Measurements from ENCODE around the gene NEURL1.

The NEURL1 gene

DNA sequence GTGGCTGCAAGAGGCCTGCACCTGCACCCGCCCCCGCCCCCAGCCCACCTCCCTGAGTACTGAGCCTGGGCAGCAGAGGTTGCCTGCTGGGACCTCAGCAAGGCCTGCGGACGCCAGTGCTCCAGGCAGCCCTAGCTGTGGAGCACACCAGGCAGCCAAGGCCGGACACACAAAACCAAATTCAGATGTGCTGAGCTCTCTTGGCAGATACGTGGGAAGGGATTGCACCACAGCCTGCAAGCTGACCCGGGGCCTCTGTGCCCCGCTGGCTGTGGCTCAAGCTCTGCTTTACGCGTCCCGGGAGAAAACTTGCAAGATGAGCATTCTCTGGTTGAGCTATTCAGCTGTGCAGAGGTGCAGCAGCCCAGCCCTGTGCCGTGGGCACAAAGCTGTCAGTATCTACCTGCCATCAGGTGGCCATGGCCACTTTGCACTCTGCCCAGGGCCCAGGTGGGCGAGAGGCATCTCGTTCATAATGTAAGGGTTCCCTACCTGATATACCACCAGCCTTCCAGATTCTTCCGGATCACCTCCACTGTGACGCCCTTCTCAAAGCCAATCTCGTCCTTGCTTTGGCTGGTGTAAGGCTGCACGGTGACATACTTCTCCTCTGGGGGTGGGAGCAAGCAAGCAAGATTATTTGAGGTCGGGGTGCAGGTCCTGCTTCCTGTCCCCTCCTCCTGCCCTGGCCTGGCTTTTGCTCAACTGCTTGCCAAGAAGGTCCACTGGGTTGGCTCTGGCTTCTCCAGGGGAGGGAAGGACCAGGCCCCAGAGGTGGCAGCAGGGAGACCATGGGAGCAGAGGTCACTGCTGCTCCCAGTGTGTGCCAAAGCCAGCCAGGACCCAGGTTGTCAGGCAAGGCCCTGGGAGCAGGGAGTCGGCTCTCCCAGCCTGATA, 123.4 kb downstream of the NEURL1 start:
- no peak for TF ChIP-seq ZNF274 (IDR thresholded peaks at IDR 0.05; ENCODE audit: low read depth, low read length)
- no peak for TF ChIP-seq SUZ12 (IDR thresholded peaks at IDR 0.05; ENCODE audit: extremely low read depth, insufficient read depth, insufficient read length)
- TF ChIP-seq YY1 (IDR thresholded peaks at IDR 0.05; ENCODE audit: insufficient read depth, insufficient read length): no peak
- H3K36me3 ChIP-seq (ENCODE audit: insufficient read depth, insufficient read length, low read length): peaks cover 75% of the 10 kb centered on the region
- H3K27me3 ChIP-seq (ENCODE audit: insufficient read depth, insufficient read length): no peaks in the 10 kb centered on the region
- no peak overlapping the region for H3K9ac ChIP-seq (ENCODE audit: insufficient read length, low read depth)
- peaks cover 2% of the 10 kb centered on the region for H3K4me1 ChIP-seq (ENCODE audit: insufficient read depth, insufficient read length)
- H3K4me3 ChIP-seq (ENCODE audit: insufficient read length, low read depth): no peak overlapping the region
- H3K9me3 ChIP-seq (ENCODE audit: insufficient read depth, low read length): no peaks in the 10 kb centered on the region
- DNase-seq (ENCODE audit: low read depth, low spot score): no peak

DNA sequence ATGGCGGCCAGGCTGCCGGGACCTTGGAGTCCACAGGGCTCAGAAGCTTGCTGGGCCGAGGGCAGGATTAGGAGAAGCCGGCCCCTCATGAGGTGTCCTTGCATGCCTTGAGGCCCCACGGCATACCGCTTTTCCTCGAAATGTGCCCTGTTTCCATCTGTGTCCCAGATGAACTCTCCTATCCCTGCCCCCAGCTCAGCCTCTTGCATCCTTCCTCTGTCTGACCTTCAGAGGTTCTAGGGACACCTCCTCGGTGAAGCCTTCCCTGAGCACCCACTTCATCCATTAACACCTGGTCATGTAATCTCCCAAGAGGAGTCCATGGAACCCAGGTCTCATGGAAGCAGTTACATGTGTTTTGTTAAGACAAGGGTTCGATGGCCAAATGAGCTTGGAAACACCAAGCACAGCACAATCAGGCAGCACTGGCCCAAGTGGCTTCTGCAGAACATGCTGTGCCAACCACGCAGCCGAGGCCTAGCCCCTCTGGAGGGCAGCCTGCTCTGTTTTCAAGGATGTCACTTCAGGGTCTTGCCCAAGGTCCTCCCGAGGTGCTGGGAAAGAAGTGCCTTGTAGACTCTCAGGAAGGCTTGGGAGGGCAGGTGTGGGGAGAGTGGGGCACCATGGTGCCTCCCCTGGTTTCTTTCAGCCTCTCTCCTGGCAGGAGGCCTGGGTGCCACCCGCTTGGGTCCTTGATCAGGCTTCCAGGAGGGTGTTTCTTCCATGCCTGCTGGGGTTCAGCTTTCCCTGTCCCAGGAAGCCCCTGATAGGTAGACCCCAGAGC, 124.3 kb downstream of the NEURL1 start:
- no peaks in the 10 kb centered on the region for H3K27me3 ChIP-seq (ENCODE audit: insufficient read depth, insufficient read length)
- TF ChIP-seq SUZ12 (IDR thresholded peaks at IDR 0.05; ENCODE audit: extremely low read depth, insufficient read depth, insufficient read length) (no peak), YY1 (IDR thresholded peaks at IDR 0.05; ENCODE audit: insufficient read depth, insufficient read length) (no peak), ZNF274 (IDR thresholded peaks at IDR 0.05; ENCODE audit: low read depth, low read length) (no peak)
- no peak for DNase-seq (ENCODE audit: low read depth, low spot score)
- H3K9me3 ChIP-seq (ENCODE audit: insufficient read depth, low read length): no peaks in the 10 kb centered on the region
- H3K9ac ChIP-seq (ENCODE audit: insufficient read length, low read depth): no peak overlapping the region
- no peak overlapping the region for H3K4me3 ChIP-seq (ENCODE audit: insufficient read length, low read depth)
- peaks cover 2% of the 10 kb centered on the region for H3K4me1 ChIP-seq (ENCODE audit: insufficient read depth, insufficient read length)
- peaks cover 75% of the 10 kb centered on the region for H3K36me3 ChIP-seq (ENCODE audit: insufficient read depth, insufficient read length, low read length)

DNA sequence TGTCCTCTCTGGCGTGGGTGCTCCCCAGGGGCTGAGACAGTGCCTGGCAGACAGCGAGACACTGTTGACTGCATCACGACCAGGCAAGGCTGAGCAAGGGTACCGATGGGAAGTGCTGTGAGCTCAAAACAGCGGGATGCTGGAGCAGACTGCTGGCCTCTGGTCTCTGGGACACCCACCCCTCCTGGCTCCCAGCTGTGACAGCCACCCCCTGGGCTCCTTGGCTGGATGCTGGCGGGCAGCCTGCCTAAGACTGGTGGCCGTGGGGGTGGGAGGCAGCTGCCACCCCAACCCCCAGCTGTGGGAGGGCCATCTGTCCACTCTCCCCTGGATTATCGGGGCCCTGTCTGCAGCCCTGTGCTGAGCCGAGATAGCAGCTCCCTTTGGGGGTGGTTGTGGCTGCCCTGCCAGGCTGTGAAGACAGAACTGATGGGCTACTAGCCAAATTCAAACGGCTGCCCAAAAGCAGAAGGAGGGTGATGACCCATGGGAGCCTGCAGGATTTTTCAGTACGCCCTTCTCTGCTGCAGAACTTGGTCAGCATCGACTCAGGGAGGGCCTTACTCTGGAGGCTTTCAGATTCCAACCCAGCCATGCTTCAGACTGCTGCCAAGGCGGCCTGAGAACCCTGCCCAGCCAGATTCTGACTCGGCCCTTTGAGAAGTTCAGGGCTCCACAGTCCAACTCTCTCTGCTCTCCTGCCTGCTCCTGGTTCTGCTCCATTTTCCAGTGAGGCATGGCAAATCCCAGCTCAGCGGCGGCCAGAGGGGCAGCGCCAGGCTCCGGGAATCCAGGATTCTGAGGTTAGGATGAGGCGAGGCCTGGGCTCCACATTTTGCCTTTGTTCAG, 125.3 kb downstream of the NEURL1 start:
- Histone ChIP-seq H3K36me3 (ENCODE audit: insufficient read depth, insufficient read length, low read length) (peaks cover 75% of the 10 kb centered on the region), H3K4me1 (ENCODE audit: insufficient read depth, insufficient read length) (peaks cover 2% of the 10 kb centered on the region), H3K27me3 (ENCODE audit: insufficient read depth, insufficient read length) (no peaks in the 10 kb centered on the region), H3K9me3 (ENCODE audit: insufficient read depth, low read length) (no peaks in the 10 kb centered on the region), H3K4me3 (ENCODE audit: insufficient read length, low read depth) (no peak overlapping the region), H3K9ac (ENCODE audit: insufficient read length, low read depth) (no peak overlapping the region)
- no peak for DNase-seq (ENCODE audit: low read depth, low spot score)
- TF ChIP-seq YY1 (IDR thresholded peaks at IDR 0.05; ENCODE audit: insufficient read depth, insufficient read length): no peak
- no peak for TF ChIP-seq SUZ12 (IDR thresholded peaks at IDR 0.05; ENCODE audit: extremely low read depth, insufficient read depth, insufficient read length)
- no peak for TF ChIP-seq ZNF274 (IDR thresholded peaks at IDR 0.05; ENCODE audit: low read depth, low read length)

DNA sequence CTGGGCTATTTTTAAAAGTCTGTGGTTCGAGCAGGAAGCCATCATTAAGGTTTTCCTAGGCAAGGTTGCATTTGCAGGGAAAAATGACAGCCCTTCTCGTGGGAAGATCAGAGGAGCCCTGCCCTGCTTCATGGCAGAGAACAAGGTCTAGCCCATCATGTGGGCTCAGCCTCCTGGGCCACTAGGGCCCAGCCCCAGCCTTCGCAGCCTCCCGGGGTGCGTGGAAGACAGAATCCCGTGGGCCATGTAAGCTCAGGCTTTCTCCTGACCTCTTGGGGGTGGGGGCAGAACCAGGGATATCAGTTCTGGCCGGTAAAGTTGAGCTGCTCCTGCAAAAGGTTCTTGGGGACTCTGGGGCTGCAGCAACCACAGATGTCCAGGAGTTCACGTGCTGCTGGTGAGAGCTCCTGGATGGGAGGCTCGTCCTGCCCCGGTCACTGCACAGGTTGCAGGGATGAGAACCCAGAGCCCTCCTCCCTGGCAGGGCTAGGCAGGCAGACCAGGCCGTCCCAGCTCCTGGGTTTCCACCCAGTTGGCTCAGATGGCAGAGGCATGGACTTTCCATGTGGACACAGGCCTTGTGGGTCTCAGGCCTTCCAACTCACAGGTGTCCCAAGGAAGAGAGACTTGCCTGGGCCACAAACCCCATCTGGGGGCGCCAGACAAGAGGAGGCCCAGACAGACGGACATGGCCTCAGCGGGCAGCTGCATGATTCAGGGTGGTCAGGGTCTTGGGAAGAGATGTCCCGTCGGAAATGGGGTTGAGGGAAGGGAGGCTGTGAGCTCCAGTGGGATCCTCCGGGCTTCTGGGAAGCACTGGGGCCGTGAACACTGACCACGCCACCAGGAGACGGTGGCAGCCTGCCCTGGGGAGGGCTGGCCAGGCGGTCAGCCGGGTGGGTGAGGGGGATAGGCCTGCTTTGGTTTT, 126.2 kb downstream of the NEURL1 start:
- no peaks in the 10 kb centered on the region for H3K27me3 ChIP-seq (ENCODE audit: insufficient read depth, insufficient read length)
- no peak overlapping the region for H3K9ac ChIP-seq (ENCODE audit: insufficient read length, low read depth)
- no peaks in the 10 kb centered on the region for H3K9me3 ChIP-seq (ENCODE audit: insufficient read depth, low read length)
- TF ChIP-seq YY1 (IDR thresholded peaks at IDR 0.05; ENCODE audit: insufficient read depth, insufficient read length) (no peak), ZNF274 (IDR thresholded peaks at IDR 0.05; ENCODE audit: low read depth, low read length) (no peak), SUZ12 (IDR thresholded peaks at IDR 0.05; ENCODE audit: extremely low read depth, insufficient read depth, insufficient read length) (no peak)
- H3K36me3 ChIP-seq (ENCODE audit: insufficient read depth, insufficient read length, low read length): peaks cover 82% of the 10 kb centered on the region
- peaks cover 2% of the 10 kb centered on the region for H3K4me1 ChIP-seq (ENCODE audit: insufficient read depth, insufficient read length)
- DNase-seq (ENCODE audit: low read depth, low spot score): no peak
- H3K4me3 ChIP-seq (ENCODE audit: insufficient read length, low read depth): no peak overlapping the region

DNA sequence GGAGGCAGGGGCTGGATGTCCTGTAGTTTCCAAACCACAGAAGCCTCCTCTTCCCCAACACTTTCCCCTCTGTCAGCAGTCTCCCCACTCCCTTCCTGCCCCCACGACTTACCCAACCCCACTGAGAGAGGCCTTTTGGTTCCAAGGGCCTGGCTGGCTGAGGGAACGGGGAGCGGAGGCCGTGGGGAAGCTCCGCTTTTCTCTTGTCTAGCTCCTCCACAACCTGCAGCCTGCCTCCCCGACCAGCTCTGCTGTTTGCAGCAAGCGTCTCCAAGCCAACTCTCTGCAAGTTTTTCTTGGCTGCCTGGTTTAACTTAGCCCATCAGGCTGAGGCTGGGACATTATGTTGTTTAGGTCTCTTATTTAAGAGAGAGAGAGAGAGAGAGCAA, 126.8 kb downstream of the NEURL1 start:
- no peak overlapping the region for H3K9ac ChIP-seq (ENCODE audit: insufficient read length, low read depth)
- H3K4me1 ChIP-seq (ENCODE audit: insufficient read depth, insufficient read length): peaks cover 2% of the 10 kb centered on the region
- no peak for DNase-seq (ENCODE audit: low read depth, low spot score)
- no peak overlapping the region for H3K4me3 ChIP-seq (ENCODE audit: insufficient read length, low read depth)
- H3K36me3 ChIP-seq (ENCODE audit: insufficient read depth, insufficient read length, low read length): peaks cover 85% of the 10 kb centered on the region
- TF ChIP-seq ZNF274 (IDR thresholded peaks at IDR 0.05; ENCODE audit: low read depth, low read length): no peak
- TF ChIP-seq YY1 (IDR thresholded peaks at IDR 0.05; ENCODE audit: insufficient read depth, insufficient read length): no peak
- no peak for TF ChIP-seq SUZ12 (IDR thresholded peaks at IDR 0.05; ENCODE audit: extremely low read depth, insufficient read depth, insufficient read length)
- H3K27me3 ChIP-seq (ENCODE audit: insufficient read depth, insufficient read length): no peaks in the 10 kb centered on the region
- no peaks in the 10 kb centered on the region for H3K9me3 ChIP-seq (ENCODE audit: insufficient read depth, low read length)
